Skeletal muscle cell (primary cell): ENCODE measurements around the gene TRIM26.
A peak's percentile ranks its signal among the peaks of the same experiment; 100 is the strongest.
"Not testable (repeated sequence)": the region's sequence is repeated elsewhere in the genome, so short reads cannot be mapped to it uniquely, and the experiment has no call there.

ENCODE experiments used
- DNase-seq: peaks from one replicate; pipeline ENCODE4 v3.0.0-alpha.2; 2010; ENCODE audit warnings: low read depth
- H3K4me3 ChIP-seq: 2 replicates; pipeline ENCODE4 v1.5.1; 2011; ENCODE audit warnings: low read depth, mild to moderate bottlenecking, control low read depth, low read length, moderate library complexity

The TRIM26 gene

DNA sequence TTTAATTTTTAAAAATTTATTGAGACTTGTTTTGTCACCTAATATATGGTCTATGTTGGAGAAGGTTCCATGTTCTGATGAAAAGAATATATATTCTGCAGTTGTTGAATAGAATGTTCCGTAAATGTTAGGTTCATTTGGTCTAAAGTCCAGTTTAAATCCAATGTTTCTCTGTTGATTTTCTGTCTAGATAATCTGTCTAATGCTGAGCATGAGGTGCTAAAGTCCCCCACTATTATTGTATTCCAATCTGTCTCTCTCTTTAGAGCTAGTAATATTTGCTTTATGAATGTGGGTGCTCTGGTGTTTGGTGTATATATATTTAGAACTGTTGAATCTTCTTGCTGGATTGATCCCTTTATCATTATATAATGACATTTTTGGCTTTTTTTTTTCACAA lies 34.4 kb downstream of the TRIM26 start:
- no peak for DNase-seq
- no peak overlapping the region for H3K4me3 ChIP-seq

DNA sequence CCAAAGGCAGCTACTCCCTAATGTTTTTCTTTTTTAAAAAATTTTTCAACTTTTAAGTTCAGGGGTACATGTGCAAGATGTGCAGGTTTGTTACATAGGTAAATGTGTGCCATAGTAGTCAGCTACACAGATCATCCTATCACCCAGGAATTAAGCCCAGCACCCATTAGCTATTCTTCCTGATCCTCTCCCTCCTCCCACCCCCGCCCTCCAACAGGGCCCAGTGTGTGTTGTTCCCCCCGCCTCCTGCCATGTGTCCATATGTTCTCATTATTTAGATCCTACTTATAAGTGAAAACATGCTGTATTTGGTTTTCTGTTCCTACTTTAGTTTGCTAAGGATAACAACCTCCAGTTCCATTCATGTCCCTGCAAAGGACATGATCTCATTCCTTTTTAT lies 37.4 kb downstream of the TRIM26 start:
- no peak for DNase-seq
- H3K4me3 ChIP-seq = no peak overlapping the region

DNA sequence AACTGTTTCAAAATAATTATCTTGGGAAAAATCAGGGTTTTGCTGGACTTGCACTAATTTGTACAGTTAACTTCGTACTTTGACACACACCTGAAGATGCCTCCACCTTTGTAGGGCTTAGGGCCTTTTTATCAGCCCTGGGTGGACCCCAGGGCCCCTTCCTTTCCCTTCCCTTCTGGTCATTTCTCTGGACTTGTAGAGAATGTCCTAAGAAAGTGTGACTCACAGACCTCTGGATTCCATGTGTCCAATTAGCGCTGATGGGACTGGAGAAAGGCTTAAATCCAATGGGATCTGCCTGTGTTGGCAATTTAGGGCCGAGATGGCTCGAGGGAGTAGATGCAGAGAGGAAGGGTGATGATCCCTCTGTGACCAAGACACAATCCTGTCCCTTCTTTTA lies 40.5 kb downstream of the TRIM26 start:
- DNase-seq = no peak
- no peak overlapping the region for H3K4me3 ChIP-seq

DNA sequence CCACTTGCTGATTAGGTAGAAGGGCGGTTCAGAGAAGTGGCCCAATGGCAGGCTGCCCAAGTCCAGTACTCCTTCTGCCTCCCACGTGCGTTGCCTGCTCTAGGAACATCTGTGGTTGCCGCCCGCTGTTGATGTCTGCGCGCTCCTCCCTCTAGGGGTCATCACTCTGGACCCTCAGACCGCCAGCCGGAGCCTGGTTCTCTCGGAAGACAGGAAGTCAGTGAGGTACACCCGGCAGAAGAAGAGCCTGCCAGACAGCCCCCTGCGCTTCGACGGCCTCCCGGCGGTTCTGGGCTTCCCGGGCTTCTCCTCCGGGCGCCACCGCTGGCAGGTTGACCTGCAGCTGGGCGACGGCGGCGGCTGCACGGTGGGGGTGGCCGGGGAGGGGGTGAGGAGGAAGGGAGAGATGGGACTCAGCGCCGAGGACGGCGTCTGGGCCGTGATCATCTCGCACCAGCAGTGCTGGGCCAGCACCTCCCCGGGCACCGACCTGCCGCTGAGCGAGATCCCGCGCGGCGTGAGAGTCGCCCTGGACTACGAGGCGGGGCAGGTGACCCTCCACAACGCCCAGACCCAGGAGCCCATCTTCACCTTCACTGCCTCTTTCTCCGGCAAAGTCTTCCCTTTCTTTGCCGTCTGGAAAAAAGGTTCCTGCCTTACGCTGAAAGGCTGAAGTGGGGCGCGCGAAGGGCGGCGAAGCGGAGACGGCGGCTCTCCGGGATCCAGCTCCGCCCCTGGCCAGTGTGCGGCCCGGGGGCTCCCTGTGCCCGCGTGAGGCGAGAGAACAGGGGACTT lies 41.3 kb downstream of the TRIM26 start:
- no peak for DNase-seq
- no peak overlapping the region for H3K4me3 ChIP-seq

DNA sequence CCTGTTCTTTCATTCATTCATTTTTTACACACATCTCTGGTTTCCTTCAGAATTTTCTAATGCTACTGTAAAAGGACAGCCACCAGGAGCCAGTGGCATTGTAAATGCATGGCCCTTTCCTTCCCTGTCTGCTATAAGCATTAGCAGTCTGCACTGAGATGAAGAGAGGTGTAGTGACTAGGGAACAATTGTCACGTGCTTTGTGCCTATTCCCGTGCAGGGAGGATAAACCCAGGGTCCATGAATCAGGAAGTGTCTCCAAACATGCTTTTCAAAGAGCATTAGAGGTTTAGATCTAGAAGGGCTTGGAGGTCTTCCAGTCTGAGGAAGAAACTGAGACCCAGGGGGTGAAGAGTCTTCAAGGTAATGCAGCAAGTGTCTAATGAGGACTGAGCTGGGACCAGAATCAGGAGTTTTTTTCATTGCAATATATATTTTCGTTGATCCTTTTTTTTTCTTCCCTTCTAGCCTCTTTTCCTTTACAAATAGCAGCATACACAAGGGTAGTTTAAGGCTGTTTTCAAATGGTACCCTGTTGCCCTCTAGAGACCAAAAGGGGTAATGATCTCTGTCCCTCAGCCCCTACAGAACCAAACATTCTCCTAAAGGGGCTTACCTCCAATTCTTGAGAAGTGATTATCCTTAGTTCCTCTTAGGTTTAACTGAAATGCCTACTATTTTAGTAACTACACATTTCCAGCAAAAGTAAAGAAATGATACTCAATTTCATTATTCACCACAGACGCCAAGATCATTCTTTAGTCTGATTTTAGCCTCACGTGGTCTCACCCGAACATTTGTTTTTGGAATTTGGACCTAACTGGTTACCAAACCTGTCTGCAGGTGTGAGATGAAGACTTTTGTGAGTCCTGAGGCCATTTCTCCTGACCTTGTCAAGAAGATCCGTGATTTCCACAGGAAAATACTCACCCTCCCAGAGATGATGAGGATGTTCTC lies 43.3 kb downstream of the TRIM26 start:
- peak; percentile 23 for DNase-seq
- no peak overlapping the region for H3K4me3 ChIP-seq

DNA sequence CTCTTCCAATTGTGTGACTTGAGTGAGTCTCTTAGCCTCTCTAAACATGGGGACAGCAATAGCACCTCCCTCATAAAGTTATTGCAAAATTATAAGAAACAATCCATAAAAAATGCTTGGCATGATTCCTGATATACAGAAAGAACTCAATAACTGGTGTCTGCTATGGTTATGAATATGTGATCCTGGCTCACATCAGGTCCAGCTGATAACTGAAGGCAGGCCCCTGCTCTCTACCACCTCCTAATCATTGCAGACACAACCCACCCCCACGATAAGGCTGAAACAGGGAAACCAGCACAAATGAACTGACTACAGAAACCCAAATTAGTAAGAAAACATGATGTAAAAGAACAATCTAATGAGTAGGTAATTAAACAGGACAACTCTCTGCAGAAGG lies 44.5 kb downstream of the TRIM26 start:
- DNase-seq = no peak
- no peak overlapping the region for H3K4me3 ChIP-seq

DNA sequence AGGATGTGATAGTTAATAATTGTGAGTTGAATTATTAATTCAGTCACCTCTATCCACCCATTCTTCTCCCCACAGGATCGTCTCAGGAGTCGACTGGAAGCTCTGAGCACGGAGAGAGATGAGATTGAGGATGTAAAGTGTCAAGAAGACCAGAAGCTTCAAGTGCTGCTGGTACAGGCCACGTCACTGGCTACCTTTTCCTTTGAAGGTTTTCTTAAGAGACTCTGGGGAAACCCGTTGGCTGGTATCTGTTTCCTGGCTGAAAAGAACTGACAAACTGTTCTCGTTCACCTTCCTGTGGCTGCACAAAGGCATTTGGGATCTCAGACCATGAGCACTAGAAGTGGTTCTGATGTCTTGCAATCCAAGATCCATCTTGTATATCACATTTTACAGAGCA lies 46.1 kb downstream of the TRIM26 start:
- no peak overlapping the region for H3K4me3 ChIP-seq
- DNase-seq = no peak

DNA sequence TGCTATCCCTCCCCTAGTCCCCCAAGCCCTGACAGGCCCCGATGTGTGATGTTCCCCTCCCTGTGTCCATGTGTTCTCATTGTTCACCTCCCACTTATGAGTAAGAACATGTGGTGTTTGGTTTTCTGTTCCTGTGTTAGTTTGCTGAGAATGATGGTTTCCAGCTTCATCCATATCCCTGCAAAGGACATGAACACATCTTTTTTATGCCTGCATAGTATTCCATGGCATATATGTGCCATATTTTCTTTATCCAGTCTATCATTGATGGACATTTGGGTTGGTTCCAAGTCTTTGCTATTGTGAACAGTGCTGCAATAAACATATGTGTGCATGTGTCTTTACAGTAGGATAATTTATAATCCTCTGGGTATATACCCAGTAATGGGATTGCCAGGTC lies 48.0 kb downstream of the TRIM26 start:
- H3K4me3 ChIP-seq, DNase-seq: not testable (repeated sequence)

DNA sequence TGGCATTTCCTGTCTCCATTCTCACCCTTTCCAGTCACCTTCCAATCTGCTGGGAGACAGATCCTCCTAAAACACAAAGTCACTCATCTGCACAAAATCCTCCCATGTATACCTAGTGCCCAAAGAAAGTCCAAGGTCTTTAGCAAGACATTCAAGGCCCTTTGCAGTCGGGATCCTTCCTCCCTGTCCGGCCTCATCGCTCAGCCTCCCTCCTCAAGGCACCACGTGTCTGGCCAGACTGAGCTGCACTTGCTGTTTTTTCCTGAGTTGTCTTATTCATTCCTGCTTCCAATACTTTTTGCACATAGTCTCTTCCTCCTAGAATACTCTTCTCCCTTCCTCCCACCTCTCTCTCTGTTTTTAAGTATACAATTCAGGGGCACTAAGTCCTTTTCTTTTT lies 48.5 kb downstream of the TRIM26 start:
- no peak overlapping the region for H3K4me3 ChIP-seq
- no peak for DNase-seq

DNA sequence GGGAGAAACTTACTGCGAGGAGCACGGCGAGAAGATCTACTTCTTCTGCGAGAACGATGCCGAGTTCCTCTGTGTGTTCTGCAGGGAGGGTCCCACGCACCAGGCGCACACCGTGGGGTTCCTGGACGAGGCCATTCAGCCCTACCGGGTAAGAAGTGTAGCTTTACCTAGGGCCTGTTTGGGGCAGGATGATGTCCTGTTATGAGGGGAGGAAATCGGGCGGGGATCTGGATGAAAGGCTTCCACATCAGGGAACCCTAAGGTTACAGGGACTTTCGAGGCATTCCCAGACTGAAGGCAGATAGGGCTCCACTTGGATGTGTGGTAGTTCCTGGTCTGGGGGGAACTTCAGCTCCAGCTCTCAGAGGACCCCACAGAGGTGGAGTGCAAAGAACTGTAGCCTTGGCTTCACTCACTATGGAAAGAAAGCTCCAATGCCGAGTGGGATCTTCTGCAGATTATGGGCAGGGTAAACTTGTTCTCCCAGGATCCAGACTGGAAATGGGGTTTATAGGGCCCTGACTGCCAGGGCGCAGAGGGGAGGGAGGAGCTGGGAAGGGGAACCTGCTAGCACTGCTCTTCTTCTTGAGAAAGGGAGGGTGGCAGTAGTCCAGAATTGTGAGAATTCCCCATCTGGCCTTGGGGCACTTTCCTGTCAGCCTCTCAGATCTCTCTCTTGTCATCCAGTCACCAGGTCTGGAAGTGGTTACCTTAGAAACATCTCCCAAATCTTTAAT lies 49.1 kb downstream of the TRIM26 start:
- no peak overlapping the region for H3K4me3 ChIP-seq
- DNase-seq = no peak

DNA sequence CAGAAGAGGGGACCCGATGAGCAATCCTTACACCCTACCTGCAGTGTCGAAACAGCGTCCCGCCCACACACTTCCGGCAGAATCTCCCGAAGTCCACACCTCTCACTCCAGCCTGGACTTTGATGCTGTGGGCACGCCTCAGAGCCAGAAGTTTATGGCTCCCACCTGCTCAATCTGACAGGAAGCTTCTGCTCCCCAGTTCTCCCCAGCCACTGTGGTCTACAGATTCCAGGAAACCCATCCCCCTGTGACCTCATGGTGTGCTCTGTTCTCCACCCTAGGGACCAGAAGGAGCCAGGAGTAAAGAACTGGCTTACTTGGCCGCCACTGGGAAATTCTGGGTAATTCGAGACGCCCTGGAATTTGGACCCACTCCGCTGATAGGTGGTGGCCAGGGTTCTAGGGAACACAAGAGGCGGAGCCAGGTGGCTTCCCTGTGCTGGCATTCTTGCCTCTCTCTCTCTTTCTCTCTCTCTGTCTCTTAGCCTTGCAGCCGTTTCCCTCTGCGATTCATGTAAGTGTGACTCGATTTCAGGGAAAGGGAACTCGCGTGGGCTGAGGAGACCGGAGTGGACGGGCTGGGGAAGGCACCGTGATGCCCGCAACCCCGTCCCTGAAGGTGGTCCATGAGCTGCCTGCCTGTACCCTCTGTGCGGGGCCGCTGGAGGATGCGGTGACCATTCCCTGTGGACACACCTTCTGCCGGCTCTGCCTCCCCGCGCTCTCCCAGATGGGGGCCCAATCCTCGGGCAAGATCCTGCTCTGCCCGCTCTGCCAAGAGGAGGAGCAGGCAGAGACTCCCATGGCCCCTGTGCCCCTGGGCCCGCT lies 49.9 kb downstream of the TRIM26 start, which contains the start of gene TRIM15:
Gene TRIM15, plus strand, starts transcription at position 457 of the 828 bp plus-strand sequence. Its CDS starts 139 bp downstream, at position 596.
- H3K4me3 ChIP-seq = no peak within 1 kb of the TSS
- DNase-seq = no peak

DNA sequence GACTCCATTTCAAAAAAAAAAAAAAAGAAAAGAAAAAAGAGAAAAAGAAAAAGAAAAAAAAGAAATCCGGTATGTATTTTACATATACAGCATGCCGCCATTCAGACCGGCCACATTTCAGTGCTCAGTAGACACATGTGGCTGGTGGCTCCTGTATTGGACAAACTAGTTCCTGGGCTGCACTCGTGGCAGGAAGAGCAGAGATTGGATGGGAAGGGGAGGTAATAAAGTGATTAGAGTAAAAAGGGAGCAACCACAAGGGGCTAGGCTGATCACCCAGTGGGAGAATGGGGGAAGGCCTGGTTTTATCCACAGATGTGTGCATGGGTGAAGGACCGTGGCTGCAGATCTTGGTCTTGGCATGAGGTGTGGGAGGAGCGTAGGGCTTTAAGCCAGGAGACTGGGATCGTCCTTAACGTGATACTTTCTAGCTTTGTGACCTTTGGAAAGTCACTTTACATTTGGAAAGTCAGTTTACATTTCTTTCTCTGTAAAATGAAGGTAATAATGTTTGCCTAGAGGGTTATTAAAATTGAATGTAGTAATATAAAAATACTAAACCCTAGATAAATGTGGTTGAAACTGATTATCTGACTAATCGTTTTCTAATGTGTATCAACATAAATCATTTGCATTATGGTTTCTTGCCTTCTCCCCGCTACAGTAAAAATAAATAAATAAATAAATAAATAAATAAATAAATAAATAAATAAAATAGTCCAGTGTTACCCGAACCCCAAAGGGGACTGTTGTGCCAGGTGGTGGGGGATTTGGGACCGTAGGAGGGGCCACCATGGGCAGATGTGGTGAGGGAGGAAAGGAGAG lies 50.7 kb downstream of the TRIM26 start:
- no peak overlapping the region for H3K4me3 ChIP-seq
- no peak for DNase-seq

DNA sequence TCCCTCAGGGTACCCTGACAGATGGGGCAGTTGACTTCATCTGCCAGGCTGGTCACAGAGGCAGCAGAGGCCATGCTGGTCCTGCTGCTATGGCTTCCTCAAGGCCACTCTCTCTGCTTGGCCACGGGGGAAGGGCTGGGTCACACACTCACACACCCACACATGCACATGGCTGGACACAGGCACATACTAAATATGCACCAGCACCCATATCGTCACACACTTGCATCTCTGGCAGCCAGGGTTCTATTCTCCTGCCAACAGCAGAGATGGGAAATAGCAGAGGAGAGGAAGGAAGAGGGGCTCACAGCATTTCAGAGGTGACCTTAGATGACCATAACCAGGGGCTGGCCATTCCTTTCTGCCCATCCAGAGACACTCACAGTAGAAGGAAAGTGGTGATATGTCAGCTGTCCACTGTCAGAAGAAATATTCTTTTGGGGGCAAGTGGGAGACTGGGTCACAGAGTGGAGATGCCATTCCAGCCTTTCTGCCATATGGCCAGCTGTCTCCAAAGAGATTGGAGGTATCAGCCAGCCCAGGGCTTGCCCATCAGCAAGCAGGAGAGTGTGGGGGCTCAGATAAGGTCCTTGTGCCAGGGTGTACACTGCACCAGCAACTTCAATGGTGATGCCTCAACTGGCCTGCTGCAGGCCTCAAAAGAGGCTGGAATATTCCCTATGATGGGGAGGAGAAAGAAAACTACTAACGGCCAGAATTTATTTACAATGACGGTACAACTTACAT lies 52.2 kb downstream of the TRIM26 start, which contains the start of gene TRIM10:
Gene TRIM10, minus strand, starts transcription at position 427 of the 747 bp plus-strand sequence. Its CDS starts 353 bp downstream, at position 74.
- H3K4me3 ChIP-seq = no peak within 1 kb of the TSS
- DNase-seq = no peak

DNA sequence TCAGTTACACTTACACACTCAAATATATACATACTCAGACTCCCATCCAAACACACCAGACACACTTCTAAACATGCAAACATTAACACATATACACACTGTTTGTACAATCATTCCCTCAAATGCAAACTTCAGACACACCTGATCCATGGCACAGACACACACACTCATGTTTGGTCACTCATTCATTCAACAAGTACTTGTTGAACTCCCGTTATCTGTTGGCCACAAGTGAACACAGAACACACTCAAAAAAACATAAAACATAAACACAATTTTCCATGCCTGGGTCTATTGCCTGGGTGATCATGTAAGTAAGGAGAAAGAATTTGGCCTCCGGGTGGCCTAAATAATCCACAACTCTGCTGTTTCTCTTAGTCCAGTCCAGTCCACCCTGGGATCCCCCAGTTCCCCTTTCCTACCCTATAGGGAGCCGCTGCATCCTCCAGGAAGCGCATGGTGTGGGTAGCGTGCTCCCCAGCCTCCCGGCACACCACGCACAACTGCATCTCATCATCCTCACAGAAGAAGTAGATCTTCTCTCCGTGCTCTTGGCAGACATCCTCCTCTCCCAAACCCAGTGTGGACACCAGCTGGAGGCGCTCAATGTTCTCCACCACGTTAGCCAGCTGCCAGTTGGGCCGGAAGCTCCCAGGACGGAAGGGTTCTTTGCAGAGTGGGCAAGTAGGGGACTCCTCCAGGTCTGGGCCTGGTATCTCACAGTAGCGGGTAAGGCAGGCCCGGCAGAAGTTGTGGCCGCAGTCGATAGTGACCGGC lies 53.0 kb downstream of the TRIM26 start:
- no peak for DNase-seq

DNA sequence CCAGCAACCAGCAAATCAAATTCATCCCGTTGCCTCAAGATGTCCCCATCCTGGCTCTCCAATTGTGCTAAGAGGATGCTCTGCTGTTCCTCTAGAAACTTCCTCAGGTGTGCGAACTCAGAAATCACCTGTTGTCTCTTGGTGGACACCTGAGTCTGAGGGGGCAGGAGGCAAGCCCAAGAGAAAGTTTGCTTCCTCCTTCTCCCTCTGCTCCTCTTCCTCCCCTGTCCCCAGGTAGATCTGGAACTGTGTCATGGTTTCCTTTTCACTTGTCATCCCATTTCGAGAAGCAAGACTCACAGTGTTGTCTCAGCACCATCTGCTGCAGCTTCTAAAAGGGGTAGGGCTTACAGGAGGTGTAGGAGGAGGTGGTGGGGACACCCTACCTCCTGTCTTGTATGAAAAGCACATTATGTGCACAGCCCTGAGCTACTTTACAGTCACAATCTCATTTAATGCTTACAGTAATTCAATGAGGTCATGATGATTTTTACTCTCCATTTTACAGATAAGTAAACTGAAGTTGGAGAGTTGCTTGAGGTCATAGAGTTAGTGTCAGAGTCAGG lies 54.6 kb downstream of the TRIM26 start:
- H3K4me3 ChIP-seq = no peak overlapping the region
- no peak for DNase-seq

More for the DNA sequence above, 53.0 kb downstream of the TRIM26 start:
- H3K4me3 ChIP-seq = no peak overlapping the region

DNA sequence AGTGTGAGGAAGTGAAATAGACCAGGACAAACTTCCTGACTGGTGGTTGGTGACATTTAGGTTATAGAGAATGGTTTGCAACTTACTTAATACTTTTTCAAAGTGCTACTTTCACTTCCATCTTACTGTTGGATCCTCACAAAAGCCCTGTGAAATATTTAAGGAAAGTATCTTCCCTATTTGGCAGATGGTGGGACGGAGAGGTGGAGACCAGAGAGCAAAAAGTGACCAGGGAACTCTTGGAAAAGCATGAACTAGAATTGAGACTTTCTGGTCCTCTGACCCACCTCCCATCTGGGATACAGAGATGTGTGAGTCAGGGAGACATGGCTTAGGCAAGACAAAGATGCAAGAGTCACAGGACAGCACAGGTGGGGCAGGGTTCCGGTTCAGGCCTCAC lies 55.2 kb downstream of the TRIM26 start:
- DNase-seq = no peak
- H3K4me3 ChIP-seq = no peak overlapping the region
